ENCODE results near the gene TTLL9.

Gene TTLL9

DNA sequence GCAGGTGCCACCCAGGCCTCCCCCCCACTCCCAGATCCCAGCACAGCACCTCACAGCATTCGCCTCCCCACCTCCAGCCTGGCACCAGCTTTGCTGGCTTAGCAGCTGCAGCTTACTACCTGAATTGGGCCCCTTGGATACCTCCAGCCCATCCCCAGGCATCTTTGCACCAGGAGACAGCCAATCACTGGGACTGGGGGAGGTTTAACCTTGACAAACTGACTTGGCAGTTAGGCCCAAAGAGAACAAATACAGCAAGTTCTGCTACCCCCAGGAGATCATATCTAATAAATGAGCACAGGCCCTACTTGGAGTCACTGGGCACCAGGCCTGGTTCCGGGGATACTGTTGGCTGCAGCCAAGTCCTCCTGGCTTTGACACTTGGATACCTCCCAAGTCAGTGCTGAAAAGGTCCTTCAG is 72.6 kb downstream of the TTLL9 start:
- DNase-seq (ENCODE audit: low read depth, low spot score), result no peak
- TF ChIP-seq SUZ12 (IDR thresholded peaks at IDR 0.05; ENCODE audit: extremely low read depth, insufficient read depth, insufficient read length), result no peak
- no peak for TF ChIP-seq YY1 (IDR thresholded peaks at IDR 0.05; ENCODE audit: insufficient read depth, insufficient read length)
- TF ChIP-seq ZNF274 (IDR thresholded peaks at IDR 0.05; ENCODE audit: low read depth, low read length), result no peak
- no peak overlapping the region for H3K4me3 ChIP-seq (ENCODE audit: insufficient read length, low read depth)
- H3K4me1 ChIP-seq (ENCODE audit: insufficient read depth, insufficient read length), result no peaks in the 10 kb centered on the region
- no peaks in the 10 kb centered on the region for H3K27me3 ChIP-seq (ENCODE audit: insufficient read depth, insufficient read length)
- H3K9me3 ChIP-seq (ENCODE audit: insufficient read depth, low read length), result peaks cover 3% of the 10 kb centered on the region; the same call in 1 of the 2 replicates
- H3K36me3 ChIP-seq (ENCODE audit: insufficient read depth, insufficient read length, low read length), result peaks cover 57% of the 10 kb centered on the region
- H3K9ac ChIP-seq (ENCODE audit: insufficient read length, low read depth), result no peak overlapping the region

DNA sequence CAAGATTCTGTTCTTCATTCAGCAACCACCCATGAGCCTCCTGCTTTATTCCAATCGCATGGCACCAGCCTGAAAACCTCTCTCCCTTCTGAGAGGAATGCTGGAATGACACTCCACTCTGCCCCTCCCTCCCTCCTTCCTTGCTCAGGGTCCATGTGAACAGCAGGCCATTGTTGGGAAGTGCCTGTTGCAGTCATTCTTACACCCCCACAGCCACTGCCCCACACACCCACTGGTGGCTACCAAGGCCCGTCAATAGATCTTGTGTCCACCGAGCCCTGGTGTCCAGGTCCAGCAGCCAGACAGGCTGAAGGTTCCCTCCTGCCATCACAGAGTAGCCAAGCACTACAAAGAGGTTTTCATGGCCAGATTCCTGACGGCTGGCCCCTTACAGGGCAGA is 74.9 kb downstream of the TTLL9 start:
- no peak for DNase-seq (ENCODE audit: low read depth, low spot score)
- Histone ChIP-seq H3K4me1 (ENCODE audit: insufficient read depth, insufficient read length) (no peaks in the 10 kb centered on the region), H3K36me3 (ENCODE audit: insufficient read depth, insufficient read length, low read length) (peaks cover 78% of the 10 kb centered on the region), H3K9me3 (ENCODE audit: insufficient read depth, low read length) (peaks cover 13% of the 10 kb centered on the region; the same call in 1 of the 2 replicates), H3K27me3 (ENCODE audit: insufficient read depth, insufficient read length) (no peaks in the 10 kb centered on the region), H3K4me3 (ENCODE audit: insufficient read length, low read depth) (no peak overlapping the region), H3K9ac (ENCODE audit: insufficient read length, low read depth) (no peak overlapping the region)
- TF ChIP-seq SUZ12 (IDR thresholded peaks at IDR 0.05; ENCODE audit: extremely low read depth, insufficient read depth, insufficient read length) (no peak), YY1 (IDR thresholded peaks at IDR 0.05; ENCODE audit: insufficient read depth, insufficient read length) (no peak), ZNF274 (IDR thresholded peaks at IDR 0.05; ENCODE audit: low read depth, low read length) (no peak)

DNA sequence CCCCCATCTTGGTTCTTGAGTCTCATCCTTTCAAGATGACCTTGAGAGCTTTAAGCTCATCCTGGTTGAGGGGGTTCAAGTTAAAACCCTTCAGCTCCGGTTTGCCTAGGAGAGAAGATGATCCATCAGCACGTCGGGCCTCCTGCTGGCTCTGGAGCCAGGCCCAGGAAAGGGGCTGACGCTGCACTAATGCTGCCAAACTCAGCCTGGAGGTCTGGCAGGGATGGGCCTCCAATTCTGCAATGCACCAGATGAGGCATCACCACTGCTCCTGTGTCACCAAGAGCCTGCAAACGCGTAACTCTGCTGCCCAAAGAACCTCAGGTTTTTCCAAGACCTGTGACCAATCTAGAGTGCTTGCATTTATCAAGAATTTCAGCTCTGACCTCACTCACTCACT is 75.4 kb downstream of the TTLL9 start:
- Histone ChIP-seq H3K36me3 (ENCODE audit: insufficient read depth, insufficient read length, low read length) (peaks cover 83% of the 10 kb centered on the region), H3K4me1 (ENCODE audit: insufficient read depth, insufficient read length) (no peaks in the 10 kb centered on the region)
- TF ChIP-seq YY1 (IDR thresholded peaks at IDR 0.05; ENCODE audit: insufficient read depth, insufficient read length) (no peak), SUZ12 (IDR thresholded peaks at IDR 0.05; ENCODE audit: extremely low read depth, insufficient read depth, insufficient read length) (no peak), ZNF274 (IDR thresholded peaks at IDR 0.05; ENCODE audit: low read depth, low read length) (no peak)

DNA sequence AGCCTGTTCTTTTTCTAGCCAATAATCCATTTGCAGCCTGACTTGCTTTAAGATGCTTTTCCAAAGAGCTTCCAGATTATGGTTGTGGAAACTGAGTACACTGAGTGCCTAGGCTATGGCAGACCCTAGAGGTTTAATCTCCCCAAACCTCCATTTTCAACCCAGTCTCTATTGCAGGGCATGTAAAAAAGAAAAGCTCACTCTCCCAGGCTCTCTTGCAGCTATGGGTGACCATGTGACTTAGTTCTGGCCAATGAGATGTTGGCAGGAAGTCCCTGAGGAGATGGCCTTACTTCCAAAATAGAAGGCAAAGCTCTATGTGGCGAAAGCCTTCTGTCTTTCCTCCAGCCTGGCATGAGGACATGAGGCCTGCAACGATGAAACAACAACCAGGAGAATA is 77.6 kb downstream of the TTLL9 start:
- no peak for DNase-seq (ENCODE audit: low read depth, low spot score)
- no peaks in the 10 kb centered on the region for H3K4me1 ChIP-seq (ENCODE audit: insufficient read depth, insufficient read length)
- TF ChIP-seq SUZ12 (IDR thresholded peaks at IDR 0.05; ENCODE audit: extremely low read depth, insufficient read depth, insufficient read length), result no peak
- no peak for TF ChIP-seq ZNF274 (IDR thresholded peaks at IDR 0.05; ENCODE audit: low read depth, low read length)
- TF ChIP-seq YY1 (IDR thresholded peaks at IDR 0.05; ENCODE audit: insufficient read depth, insufficient read length), result no peak
- H3K9me3 ChIP-seq (ENCODE audit: insufficient read depth, low read length), result peaks cover 13% of the 10 kb centered on the region; the same call in 1 of the 2 replicates
- no peak overlapping the region for H3K9ac ChIP-seq (ENCODE audit: insufficient read length, low read depth)
- H3K36me3 ChIP-seq (ENCODE audit: insufficient read depth, insufficient read length, low read length), result peaks cover 72% of the 10 kb centered on the region
- no peak overlapping the region for H3K4me3 ChIP-seq (ENCODE audit: insufficient read length, low read depth)
- H3K27me3 ChIP-seq (ENCODE audit: insufficient read depth, insufficient read length), result no peaks in the 10 kb centered on the region

More for the DNA sequence above, 75.4 kb downstream of the TTLL9 start:
- H3K27me3 ChIP-seq (ENCODE audit: insufficient read depth, insufficient read length), result no peaks in the 10 kb centered on the region
- H3K9me3 ChIP-seq (ENCODE audit: insufficient read depth, low read length), result peaks cover 13% of the 10 kb centered on the region; the same call in 1 of the 2 replicates
- no peak overlapping the region for H3K9ac ChIP-seq (ENCODE audit: insufficient read length, low read depth)
- H3K4me3 ChIP-seq (ENCODE audit: insufficient read length, low read depth), result no peak overlapping the region
- DNase-seq (ENCODE audit: low read depth, low spot score), result no peak

DNA sequence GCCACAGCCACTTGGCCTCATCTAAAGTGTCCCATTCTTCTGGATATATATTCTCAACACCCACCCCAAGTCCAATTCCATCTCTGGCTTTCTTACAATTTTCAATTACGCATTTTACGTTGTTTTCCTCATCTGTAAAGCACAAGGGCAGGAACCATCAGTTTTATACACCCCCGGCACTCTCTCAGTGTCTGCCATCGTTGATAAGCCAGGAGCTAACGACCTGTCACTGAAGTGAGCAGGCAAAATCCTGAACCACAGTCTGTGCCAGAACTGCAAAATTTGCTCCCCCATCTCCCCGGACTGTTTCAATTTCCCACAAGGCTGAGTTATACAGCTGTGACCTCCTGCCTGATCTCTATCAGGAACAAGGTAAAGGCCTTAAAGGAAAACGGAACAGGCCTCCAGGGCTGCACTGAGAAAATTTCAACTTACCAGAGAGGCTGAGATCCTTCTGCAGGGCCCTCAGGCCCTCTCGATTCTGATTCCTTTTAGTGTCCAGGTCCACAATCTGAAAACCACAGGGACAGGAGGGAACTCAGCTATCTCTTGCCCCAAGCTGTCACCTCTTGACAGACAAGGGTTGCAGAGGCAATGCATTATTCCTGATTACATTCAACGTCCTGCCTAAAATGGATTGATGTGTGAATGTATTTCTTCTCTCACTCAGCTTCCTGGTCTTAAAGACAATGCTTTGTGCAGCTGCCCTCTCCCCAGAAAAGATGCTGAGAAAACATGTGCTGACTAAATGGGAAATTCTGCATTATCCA is 79.6 kb downstream of the TTLL9 start:
- no peak for DNase-seq (ENCODE audit: low read depth, low spot score)
- no peak overlapping the region for H3K4me3 ChIP-seq (ENCODE audit: insufficient read length, low read depth)
- H3K9me3 ChIP-seq (ENCODE audit: insufficient read depth, low read length), result peaks cover 13% of the 10 kb centered on the region; the same call in 1 of the 2 replicates
- TF ChIP-seq ZNF274 (IDR thresholded peaks at IDR 0.05; ENCODE audit: low read depth, low read length) (no peak), SUZ12 (IDR thresholded peaks at IDR 0.05; ENCODE audit: extremely low read depth, insufficient read depth, insufficient read length) (no peak), YY1 (IDR thresholded peaks at IDR 0.05; ENCODE audit: insufficient read depth, insufficient read length) (no peak)
- H3K36me3 ChIP-seq (ENCODE audit: insufficient read depth, insufficient read length, low read length), result peaks cover 56% of the 10 kb centered on the region
- no peaks in the 10 kb centered on the region for H3K27me3 ChIP-seq (ENCODE audit: insufficient read depth, insufficient read length)
- no peak overlapping the region for H3K9ac ChIP-seq (ENCODE audit: insufficient read length, low read depth)
- no peaks in the 10 kb centered on the region for H3K4me1 ChIP-seq (ENCODE audit: insufficient read depth, insufficient read length)

DNA sequence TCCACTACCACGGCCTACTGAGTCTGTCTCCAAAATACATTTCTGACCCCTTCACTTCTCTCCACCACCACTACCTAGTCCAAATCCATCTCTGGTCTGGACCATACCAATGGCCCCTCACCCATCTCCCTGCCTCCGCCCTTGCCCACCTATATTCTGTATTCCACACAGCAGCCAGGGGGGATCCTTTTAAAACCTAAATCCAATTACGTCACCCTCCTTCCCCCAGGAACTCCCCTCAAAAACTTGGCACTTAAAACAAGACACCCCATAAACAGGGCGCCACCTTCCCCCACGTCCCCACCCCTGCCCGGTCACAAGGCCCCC is 80.7 kb downstream of the TTLL9 start:
- Histone ChIP-seq H3K4me1 (ENCODE audit: insufficient read depth, insufficient read length) (no peaks in the 10 kb centered on the region), H3K9me3 (ENCODE audit: insufficient read depth, low read length) (peaks cover 13% of the 10 kb centered on the region; the same call in 1 of the 2 replicates), H3K4me3 (ENCODE audit: insufficient read length, low read depth) (peak overlapping the region; percentile 90), H3K9ac (ENCODE audit: insufficient read length, low read depth) (peak overlapping the region; percentile 92), H3K36me3 (ENCODE audit: insufficient read depth, insufficient read length, low read length) (peaks cover 45% of the 10 kb centered on the region), H3K27me3 (ENCODE audit: insufficient read depth, insufficient read length) (no peaks in the 10 kb centered on the region)
- DNase-seq (ENCODE audit: low read depth, low spot score), result no peak
- TF ChIP-seq YY1 (IDR thresholded peaks at IDR 0.05; ENCODE audit: insufficient read depth, insufficient read length) (no peak), ZNF274 (IDR thresholded peaks at IDR 0.05; ENCODE audit: low read depth, low read length) (no peak), SUZ12 (IDR thresholded peaks at IDR 0.05; ENCODE audit: extremely low read depth, insufficient read depth, insufficient read length) (no peak)

Data from NT2/D1 (cell line).